ENCODE measurements around the gene FAM185A.
"Not testable (repeated sequence)": the region's sequence is repeated elsewhere in the genome, so short reads cannot be mapped to it uniquely, and the experiment has no call there.

The FAM185A gene

GRCh38 chr7:102776217-102776616 is 27.4 kb downstream of the FAM185A start:
- in situ Hi-C loops (cut with MboI; ENCODE audit: low sequenced_read_pairs): not testable (repeated sequence)

DNA sequence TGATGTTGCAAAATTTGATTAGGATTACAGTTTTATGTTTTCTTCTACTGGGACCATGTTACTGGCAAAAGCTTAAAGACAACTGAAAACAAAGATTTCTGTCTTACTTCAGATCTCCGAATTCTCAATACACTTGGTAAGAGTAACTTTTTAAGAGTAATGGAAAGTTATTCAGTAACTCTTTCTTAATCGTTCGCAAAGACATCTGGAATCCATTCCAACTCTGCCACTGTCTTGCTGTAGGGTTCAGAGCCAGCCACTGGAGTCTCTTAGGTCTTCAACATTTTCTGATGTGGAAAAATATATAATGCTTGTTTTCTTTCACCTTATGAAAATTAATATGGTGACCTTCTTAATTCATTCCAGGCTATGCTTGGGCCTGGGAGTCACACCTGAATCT is 29.9 kb downstream of the FAM185A start:
- in situ Hi-C loops (cut with MboI; ENCODE audit: low sequenced_read_pairs): not testable (repeated sequence)

DNA sequence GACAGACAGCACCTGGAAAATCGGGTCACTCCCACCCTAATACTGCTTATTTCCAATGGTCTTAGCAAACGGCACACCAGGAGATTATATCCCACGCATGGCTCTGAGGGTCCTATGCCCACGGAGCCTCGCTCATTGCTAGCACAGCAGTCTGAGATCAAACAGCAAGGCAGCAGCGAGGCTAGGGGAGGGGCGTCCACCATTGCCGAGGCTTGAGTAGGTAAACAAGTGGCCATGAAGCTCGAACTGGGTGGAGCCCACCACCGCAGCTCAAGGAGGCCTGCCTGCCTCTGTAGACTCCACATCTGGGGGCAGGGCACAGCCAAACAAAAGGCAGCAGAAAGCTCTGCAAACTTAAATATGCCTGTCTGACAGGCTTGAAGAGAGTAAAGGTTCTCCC is 32.1 kb downstream of the FAM185A start:
- in situ Hi-C loops (cut with MboI; ENCODE audit: low sequenced_read_pairs): not testable (repeated sequence)

DNA sequence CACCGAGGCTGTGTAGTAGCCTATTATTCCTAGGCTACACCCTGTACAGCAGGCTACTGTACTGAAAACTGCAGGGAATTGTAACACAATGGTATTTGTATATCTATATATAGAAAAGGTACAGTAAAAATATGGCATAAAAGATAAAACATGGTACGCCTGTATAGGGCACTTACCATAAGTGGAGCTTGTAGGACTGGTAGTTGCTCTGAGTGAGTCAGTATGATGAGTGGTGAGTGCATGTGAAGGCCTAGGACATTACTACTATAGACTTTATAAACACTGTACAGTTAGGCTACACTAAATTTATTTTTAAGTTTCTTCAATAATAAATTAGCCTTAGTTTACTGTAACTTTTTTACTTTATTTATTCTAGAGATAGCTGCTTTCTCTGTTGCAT is 40.0 kb downstream of the FAM185A start:
- in situ Hi-C loops (cut with MboI; ENCODE audit: low sequenced_read_pairs): not testable (repeated sequence)

GRCh38 chr7:102790364-102791100 is 41.7 kb downstream of the FAM185A start:
- in situ Hi-C loops (cut with MboI; ENCODE audit: low sequenced_read_pairs): not testable (repeated sequence)

DNA sequence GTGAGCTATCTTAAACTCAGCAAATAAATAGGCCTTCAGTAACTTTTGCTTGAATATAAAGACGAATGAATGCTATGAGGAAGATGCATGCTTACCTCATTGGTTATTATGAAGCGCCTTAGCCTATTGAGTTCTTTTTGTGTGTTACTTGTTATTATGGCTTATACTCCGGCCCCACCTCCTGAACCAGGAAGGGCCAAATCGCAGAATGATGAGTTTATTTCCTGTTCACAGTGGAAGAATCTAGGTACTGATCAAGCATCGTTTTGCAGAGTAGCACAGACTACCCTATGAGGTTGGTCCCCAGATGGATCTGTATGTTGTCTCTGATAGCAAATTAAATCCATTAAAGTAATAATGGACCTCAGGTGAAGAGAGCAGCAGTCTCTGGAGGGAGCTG is 42.6 kb downstream of the FAM185A start:
- in situ Hi-C loops (cut with MboI; ENCODE audit: low sequenced_read_pairs): not testable (repeated sequence)

- in situ Hi-C loops (cut with MboI; ENCODE audit: low sequenced_read_pairs): not testable (repeated sequence)
Measured at GRCh38 chr7:102791831-102792230, 43.0 kb downstream of the FAM185A start.

- in situ Hi-C loops (cut with MboI; ENCODE audit: low sequenced_read_pairs): not testable (repeated sequence)
Measured at GRCh38 chr7:102794567-102794966, 45.8 kb downstream of the FAM185A start.

GRCh38 chr7:102795987-102796595 is 47.3 kb downstream of the FAM185A start:
- in situ Hi-C loops (cut with MboI; ENCODE audit: low sequenced_read_pairs): not testable (repeated sequence)

DNA sequence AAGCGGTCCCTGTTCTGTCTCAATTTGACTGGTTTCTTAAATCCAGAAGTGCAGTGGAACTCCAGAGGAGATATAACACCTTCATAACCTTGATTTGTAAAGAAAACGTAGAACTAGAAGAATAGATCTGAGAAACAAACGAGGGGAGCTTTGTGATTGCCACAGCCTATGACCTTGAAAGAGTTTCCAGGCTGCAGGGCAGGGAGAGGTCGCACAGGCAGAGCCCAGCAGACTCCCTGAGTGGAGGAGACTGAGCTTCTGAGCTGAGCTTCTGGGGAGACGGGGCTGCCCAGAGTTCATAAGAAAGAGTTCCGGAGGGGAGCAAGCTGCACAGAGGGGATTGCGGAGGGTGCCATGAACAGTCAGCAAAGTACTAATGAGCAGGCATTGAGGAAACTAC is 57.8 kb downstream of the FAM185A start:
- in situ Hi-C loops (cut with MboI; ENCODE audit: low sequenced_read_pairs): no loop called here

GRCh38 chr7:102810916-102811315 is 62.1 kb downstream of the FAM185A start:
- in situ Hi-C loops (cut with MboI; ENCODE audit: low sequenced_read_pairs): no loop called here

GRCh38 chr7:102811942-102812678 is 63.3 kb downstream of the FAM185A start:
- in situ Hi-C loops (cut with MboI; ENCODE audit: low sequenced_read_pairs): no loop called here

DNA sequence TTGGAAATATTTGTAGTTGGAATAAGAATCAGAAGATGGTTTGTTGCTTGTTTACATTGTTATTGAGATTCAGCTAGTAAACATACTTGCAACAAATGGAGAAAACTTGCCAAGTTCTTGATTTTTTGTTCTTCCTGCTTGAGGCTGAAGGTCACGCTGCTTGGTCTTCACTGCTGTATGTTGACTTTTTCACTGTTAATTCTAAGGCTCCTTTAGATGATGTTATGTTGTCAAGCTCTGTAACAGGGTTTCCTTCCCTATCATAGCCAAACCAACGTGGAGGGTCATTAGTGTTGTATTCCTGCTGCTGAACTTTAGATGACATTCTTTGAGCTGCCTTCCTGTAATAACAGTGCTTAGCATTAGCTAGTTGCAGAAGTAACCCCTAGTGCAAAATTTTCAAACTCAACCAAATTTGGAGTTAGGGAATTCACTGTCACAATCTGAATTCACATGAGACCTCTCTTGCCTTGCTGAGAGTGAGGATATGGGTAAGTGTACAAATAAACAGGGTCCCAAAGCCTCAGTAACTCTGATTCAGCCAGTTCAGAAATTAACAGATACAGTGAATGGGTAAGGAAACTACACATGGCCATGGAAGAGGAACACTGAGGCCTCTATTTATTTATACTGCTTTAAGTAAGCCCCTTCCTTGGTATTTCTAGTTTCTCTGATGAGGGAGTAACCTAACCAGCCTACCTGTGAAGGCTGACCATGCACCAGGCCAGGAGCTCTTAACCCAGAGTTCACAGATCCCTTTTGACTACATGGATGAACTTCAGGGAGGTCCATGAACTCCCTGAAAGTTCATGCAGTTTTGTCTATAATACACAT is 64.6 kb downstream of the FAM185A start:
- in situ Hi-C loops (cut with MboI; ENCODE audit: low sequenced_read_pairs): no loop called here

GRCh38 chr7:102814025-102814471 is 65.2 kb downstream of the FAM185A start:
- in situ Hi-C loops (cut with MboI; ENCODE audit: low sequenced_read_pairs): no loop called here

- in situ Hi-C loops (cut with MboI; ENCODE audit: low sequenced_read_pairs): no loop called here
Measured at GRCh38 chr7:102817616-102818573, 69.1 kb downstream of the FAM185A start.

GRCh38 chr7:102819151-102819550 is 70.4 kb downstream of the FAM185A start:
- in situ Hi-C loops (cut with MboI; ENCODE audit: low sequenced_read_pairs): no loop called here

GRCh38 chr7:102821994-102822747 is 73.4 kb downstream of the FAM185A start:
- in situ Hi-C loops (cut with MboI; ENCODE audit: low sequenced_read_pairs): no loop called here

DNA sequence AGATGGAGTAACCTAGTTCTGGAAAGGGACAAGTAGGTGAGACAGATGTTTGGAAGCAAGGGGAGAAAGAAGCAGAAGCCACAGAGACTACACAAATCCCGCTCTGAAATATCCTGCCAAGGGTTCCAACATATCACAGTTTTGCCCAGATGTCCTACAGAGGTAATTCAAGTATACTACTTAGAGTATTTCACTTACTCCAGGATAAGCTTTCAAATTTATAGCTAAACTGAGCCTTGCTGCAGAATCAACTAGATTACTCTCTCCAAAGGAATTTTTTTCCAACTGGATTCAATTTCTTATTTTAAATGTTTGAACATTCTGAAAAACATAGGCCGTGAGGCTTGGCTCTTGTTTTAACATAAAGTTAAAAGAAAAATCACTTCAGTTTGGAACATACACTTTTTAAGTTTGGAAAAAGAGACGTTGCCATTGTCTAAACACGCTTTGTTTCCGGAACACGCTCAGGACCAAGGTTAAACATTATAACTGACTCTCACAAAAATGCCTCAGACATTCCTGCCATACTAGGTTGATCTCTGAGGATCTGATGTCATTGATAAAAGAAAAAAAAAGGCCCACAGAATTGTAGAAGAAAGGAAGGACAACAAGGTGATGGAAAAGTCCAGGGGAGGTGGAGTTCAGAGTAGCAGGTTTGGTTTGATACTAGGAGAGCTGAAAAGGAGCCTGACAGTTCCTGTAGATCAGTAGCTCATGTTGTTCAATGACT is 74.8 kb downstream of the FAM185A start:
- in situ Hi-C loops (cut with MboI; ENCODE audit: low sequenced_read_pairs): no loop called here

Measured in HL-60/S4 treated with phorbol 12-myristate 13-acetate at 8.2 ng/mL for 4 days and 3 days (cell line).